AG09319 (cell line): Measurements from ENCODE around the gene LTBP2.

ENCODE experiments used
- DNase-seq: peaks from one replicate; pipeline ENCODE4 v3.0.0-alpha.2; 2010; ENCODE audit warnings: low read depth; ENCODE audit errors: extremely low read depth
- TF ChIP-seq, protein P1 (sequence below): IDR thresholded peaks from 2 replicates; pipeline ENCODE4 v1.5.1; 2011; ENCODE audit warnings: low read depth, mild to moderate bottlenecking, inconsistent platforms, low read length, moderate library complexity

LTBP2 gene

GRCh38 chr14:74612350-74613021 is 449 bp upstream of the LTBP2 start:
- DNase-seq = peak; percentile 56
- TF ChIP-seq, protein P1, sequence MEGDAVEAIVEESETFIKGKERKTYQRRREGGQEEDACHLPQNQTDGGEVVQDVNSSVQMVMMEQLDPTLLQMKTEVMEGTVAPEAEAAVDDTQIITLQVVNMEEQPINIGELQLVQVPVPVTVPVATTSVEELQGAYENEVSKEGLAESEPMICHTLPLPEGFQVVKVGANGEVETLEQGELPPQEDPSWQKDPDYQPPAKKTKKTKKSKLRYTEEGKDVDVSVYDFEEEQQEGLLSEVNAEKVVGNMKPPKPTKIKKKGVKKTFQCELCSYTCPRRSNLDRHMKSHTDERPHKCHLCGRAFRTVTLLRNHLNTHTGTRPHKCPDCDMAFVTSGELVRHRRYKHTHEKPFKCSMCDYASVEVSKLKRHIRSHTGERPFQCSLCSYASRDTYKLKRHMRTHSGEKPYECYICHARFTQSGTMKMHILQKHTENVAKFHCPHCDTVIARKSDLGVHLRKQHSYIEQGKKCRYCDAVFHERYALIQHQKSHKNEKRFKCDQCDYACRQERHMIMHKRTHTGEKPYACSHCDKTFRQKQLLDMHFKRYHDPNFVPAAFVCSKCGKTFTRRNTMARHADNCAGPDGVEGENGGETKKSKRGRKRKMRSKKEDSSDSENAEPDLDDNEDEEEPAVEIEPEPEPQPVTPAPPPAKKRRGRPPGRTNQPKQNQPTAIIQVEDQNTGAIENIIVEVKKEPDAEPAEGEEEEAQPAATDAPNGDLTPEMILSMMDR = peak; percentile 48

DNA sequence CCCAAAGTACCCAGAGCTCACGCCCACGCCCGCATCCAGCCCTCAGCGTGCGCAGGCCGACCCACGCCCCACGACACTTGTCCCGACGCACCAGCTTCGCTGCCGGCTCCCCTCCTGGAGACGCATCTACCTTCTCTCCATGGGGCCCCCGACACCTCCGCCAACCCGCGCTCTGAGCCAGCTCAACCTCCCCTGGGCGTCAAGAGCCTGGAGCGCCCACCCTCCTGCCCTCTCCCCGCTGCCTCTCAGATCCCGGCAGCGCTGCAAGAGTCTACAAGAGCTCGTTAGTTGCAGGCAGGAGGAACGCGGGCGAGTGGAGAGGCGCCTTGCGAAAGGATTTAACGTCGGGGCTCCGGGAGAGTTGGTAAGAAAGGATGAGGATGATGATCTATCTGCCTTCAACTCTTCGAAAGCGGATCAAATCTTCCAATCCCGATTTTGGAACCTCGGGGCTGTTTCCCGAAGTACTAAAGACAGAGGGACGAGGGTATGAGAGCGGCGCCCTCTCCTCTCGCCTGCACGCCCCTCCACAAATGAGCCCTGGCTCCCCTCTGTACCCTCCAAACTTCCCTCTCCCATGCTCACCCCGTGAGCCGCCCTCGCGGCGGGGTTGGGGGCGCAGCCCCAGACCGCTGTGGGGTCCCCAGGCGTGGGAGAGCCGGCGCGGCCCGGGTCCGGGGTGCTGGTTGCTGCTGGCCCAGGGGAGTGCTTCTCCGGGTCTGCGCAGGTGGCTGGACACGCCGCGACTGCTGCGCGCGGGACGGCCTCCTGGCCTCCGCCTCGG is 979 bp downstream of the LTBP2 start:
- DNase-seq = no peak

DNA sequence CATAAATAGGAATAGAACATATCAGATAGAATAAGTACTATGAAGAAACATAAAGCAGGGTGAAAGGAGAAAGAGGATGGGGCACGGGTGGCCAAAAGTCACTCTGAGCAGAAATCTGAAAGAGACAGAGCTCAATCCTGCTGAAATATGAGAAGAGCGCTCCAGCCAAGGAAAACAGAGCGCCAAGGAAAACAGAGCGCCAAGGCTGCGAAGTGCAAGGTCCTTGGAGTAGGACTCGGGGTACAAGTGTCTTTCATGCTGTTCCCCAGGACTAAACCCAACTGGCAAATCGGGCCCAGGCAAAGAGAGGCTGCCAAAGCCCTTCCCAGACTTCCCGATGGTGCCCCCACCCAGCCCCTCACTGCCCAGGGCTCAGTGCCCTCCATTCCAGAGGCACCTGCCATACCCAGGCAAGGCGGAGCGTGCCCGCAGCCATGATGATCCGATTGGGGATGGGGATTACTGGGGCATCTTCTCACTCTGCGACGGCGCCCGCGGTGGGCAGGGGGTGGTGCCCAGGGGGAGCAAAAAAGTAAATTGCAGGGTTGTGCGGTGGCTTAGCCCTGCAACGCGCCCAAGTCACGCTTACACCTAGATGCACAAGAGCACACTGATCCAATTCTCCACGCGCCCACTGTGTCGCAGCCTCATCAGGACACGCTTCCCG is 1.7 kb downstream of the LTBP2 start:
- no peak for DNase-seq
- TF ChIP-seq, protein P1 = no peak

More for the DNA sequence above, 979 bp downstream of the LTBP2 start:
- TF ChIP-seq, protein P1 = no peak

GRCh38 chr14:74609721-74610120 is 2.3 kb downstream of the LTBP2 start:
- no peak for DNase-seq
- TF ChIP-seq, protein P1 = no peak

DNA sequence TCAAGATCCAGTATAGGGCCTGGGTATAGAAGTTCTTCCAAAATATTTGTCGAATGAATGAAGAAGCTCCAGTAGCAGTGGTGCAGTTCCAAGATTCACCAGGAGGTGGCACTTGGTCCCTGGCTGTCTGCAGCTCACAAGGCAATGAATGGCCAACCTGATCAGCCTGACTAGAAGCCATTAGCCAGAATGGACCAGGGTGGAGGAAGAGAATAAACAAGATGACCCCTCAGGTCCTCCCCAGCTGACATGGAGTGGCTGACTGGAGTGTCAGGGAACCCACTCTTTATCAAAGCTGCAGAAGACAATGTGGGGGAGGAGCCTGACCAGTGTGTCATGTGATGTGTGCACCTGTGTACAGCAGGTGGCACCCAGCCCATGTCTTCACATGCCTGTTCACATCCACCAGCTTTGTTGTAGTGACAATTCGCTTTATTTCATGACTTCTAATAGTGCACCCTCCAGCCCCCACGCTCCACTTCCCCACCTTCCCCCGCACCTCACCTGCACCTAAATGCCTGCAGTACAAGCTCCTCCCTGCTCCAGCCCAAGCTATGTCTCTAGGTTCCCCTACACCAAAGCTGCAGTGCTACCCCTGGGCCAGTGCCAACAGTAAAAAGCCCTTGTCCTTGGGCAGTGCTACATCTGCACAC is 3.0 kb downstream of the LTBP2 start:
- DNase-seq = peak; percentile 72
- TF ChIP-seq, protein P1 = no peak; the same call in none of the 2 replicates

DNA sequence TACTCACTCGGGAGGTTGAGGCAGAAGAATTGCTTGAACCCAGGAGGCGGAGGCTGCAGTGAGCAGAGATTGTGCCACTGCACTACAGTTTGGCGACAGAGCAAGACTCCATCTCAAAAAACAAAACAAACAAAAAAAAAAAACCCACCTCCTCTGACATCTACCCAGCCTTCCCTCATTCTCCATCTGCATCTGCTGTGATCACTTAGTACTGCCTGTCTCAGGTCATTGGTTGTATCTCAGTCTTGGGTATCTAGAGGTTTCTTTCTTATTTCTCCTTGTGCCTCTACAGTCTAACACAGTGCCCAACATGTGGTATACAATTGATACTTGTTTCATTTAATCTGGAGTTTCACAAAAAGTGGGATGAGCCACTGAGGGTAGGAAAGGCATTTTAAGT is 5.3 kb downstream of the LTBP2 start:
- TF ChIP-seq, protein P1 = no peak
- no peak for DNase-seq
